ENCODE measurements around the gene DAP. TPM values are rescaled to one million over a fixed set of nuclear protein-coding genes. Genes with fewer than 3 reads are reported as not detected.
A peak's percentile ranks its signal among the peaks of the same experiment; 100 is the strongest.
"Not testable (repeated sequence)": the region's sequence is repeated elsewhere in the genome, so short reads cannot be mapped to it uniquely, and the experiment has no call there.

Gene DAP
- total RNA-seq, 6 donors from 2014 or later = 38.8 to 101 (median 77.6) TPM

GRCh38 chr5:10788358-10788757, 27.3 kb upstream of the DAP start:
- no peak for TF ChIP-seq POLR2A (IDR thresholded peaks at IDR 0.05)
- ATAC-seq (ENCODE audit: low FRiP score in 2 of 2) = no peak
- 94 to 95% methylated on average over 5 of the region's 5 CpGs for WGBS, 2 donors

GRCh38 chr5:10786835-10787234, 25.8 kb upstream of the DAP start:
- Histone ChIP-seq H3K27me3 (no peaks in the 10 kb centered on the region), H3K36me3 (no peaks in the 10 kb centered on the region), H3K27ac (no peak overlapping the region), H3K9me3 (no peaks in the 10 kb centered on the region), H3K4me1 (no peaks in the 10 kb centered on the region), H3K4me3 (no peak overlapping the region)
- DNase-seq = no peak
- 65 to 73% methylated on average over 4 of the region's 4 CpGs for WGBS, 2 donors
- no peak for TF ChIP-seq CTCF (IDR thresholded peaks at IDR 0.05)
- TF ChIP-seq EP300 (IDR thresholded peaks at IDR 0.05) = no peak
- TF ChIP-seq POLR2AphosphoS5 (IDR thresholded peaks at IDR 0.05) = no peak
- TF ChIP-seq POLR2A (IDR thresholded peaks at IDR 0.05) = no peak
- ATAC-seq (ENCODE audit: low FRiP score in 2 of 2) = no peak

More at GRCh38 chr5:10788358-10788757, 27.3 kb upstream of the DAP start:
- no peaks in the 10 kb centered on the region for H3K9me3 ChIP-seq
- H3K27ac ChIP-seq = no peak overlapping the region
- H3K36me3 ChIP-seq = no peaks in the 10 kb centered on the region
- DNase-seq = no peak
- no peaks in the 10 kb centered on the region for H3K4me1 ChIP-seq
- H3K4me3 ChIP-seq = no peak overlapping the region
- H3K27me3 ChIP-seq = no peaks in the 10 kb centered on the region

- not testable (repeated sequence) for H3K4me1 ChIP-seq; H3K27me3 ChIP-seq; H3K4me3 ChIP-seq; ATAC-seq (ENCODE audit: low FRiP score in 2 of 2); H3K36me3 ChIP-seq; H3K27ac ChIP-seq; H3K9me3 ChIP-seq
- peak in 1 of 2 donors; percentile 3 for DNase-seq
- WGBS, 2 donors = 79 to 80% methylated on average over 6 to 7 of the region's 7 CpGs
Observed at GRCh38 chr5:10780208-10780607, 19.2 kb upstream of the DAP start.

- ATAC-seq (ENCODE audit: low FRiP score in 2 of 2) = no peak
- H3K4me3 ChIP-seq = no peak overlapping the region
- no peaks in the 10 kb centered on the region for H3K27me3 ChIP-seq
- no peaks in the 10 kb centered on the region for H3K4me1 ChIP-seq
- no peaks in the 10 kb centered on the region for H3K36me3 ChIP-seq
- peak in 1 of 2 donors; percentile 32 for DNase-seq
- TF ChIP-seq EP300 (IDR thresholded peaks at IDR 0.05) = no peak
- TF ChIP-seq CTCF (IDR thresholded peaks at IDR 0.05) = no peak
- TF ChIP-seq POLR2AphosphoS5 (IDR thresholded peaks at IDR 0.05) = no peak
- TF ChIP-seq POLR2A (IDR thresholded peaks at IDR 0.05) = no peak
- H3K9me3 ChIP-seq = no peaks in the 10 kb centered on the region
- no peak overlapping the region for H3K27ac ChIP-seq
Observed at GRCh38 chr5:10779592-10779991, 18.6 kb upstream of the DAP start.

GRCh38 chr5:10778179-10778910, 17.3 kb upstream of the DAP start:
- Histone ChIP-seq H3K4me1 (no peaks in the 10 kb centered on the region), H3K27me3 (no peaks in the 10 kb centered on the region), H3K9me3 (no peaks in the 10 kb centered on the region), H3K4me3 (no peak overlapping the region), H3K27ac (no peak overlapping the region), H3K36me3 (no peaks in the 10 kb centered on the region)
- ATAC-seq (ENCODE audit: low FRiP score in 2 of 2) (no peak), DNase-seq (no peak)
- TF ChIP-seq POLR2A (IDR thresholded peaks at IDR 0.05) (no peak), EP300 (IDR thresholded peaks at IDR 0.05) (no peak), POLR2AphosphoS5 (IDR thresholded peaks at IDR 0.05) (no peak), CTCF (IDR thresholded peaks at IDR 0.05) (no peak)
- 43 to 59% methylated on average over 2 of the region's 2 CpGs for WGBS, 2 donors

GRCh38 chr5:10775646-10776045, 14.6 kb upstream of the DAP start:
- 59 to 89% methylated on average over 4 of the region's 4 CpGs for WGBS, 2 donors
- Histone ChIP-seq H3K27ac (no peak overlapping the region), H3K9me3 (no peaks in the 10 kb centered on the region), H3K4me1 (no peaks in the 10 kb centered on the region), H3K4me3 (no peak overlapping the region), H3K36me3 (no peaks in the 10 kb centered on the region), H3K27me3 (no peaks in the 10 kb centered on the region)
- ATAC-seq (ENCODE audit: low FRiP score in 2 of 2) (no peak), DNase-seq (no peak)
- TF ChIP-seq POLR2AphosphoS5 (IDR thresholded peaks at IDR 0.05) (no peak), POLR2A (IDR thresholded peaks at IDR 0.05) (no peak), EP300 (IDR thresholded peaks at IDR 0.05) (no peak), CTCF (IDR thresholded peaks at IDR 0.05) (no peak)
